Thymus (tissue), 14 donors: ENCODE results near the gene SEMA3F. TPM values are rescaled to one million over a fixed set of nuclear protein-coding genes. Genes with fewer than 3 reads are reported as not detected.

Experiments used
- DNase-seq, 9 donors: peaks; one replicate each; pipeline ENCODE4 v3.0.0-alpha.2; 2013; ENCODE audit warnings: low spot score in 9 of 9, low read depth in 6 of 9, missing footprints in 1 of 9
- H3K27ac ChIP-seq, 2 donors: one replicate each; pipeline ENCODE4 v1.5.1; 2013; ENCODE audit warnings: control low read depth in 1 of 2, low read depth in 1 of 2, low read length in 1 of 2, mild to moderate bottlenecking in 1 of 2, moderate library complexity in 1 of 2
- H3K27me3 ChIP-seq, 2 donors: one replicate each; pipeline ENCODE4 v1.5.1; 2013; ENCODE audit warnings: low read length in 1 of 2; ENCODE audit not compliant: control insufficient read depth in 2 of 2, insufficient read depth in 1 of 2
- H3K36me3 ChIP-seq, 2 donors: one replicate each; pipeline ENCODE4 v1.5.1; 2013; ENCODE audit warnings: low read length in 1 of 2, mild to moderate bottlenecking in 1 of 2, moderate library complexity in 1 of 2; ENCODE audit not compliant: control insufficient read depth in 2 of 2, insufficient read depth in 2 of 2
- H3K4me1 ChIP-seq, 2 donors: one replicate each; pipeline ENCODE4 v1.5.1; 2013; ENCODE audit warnings: low read length in 2 of 2; ENCODE audit not compliant: control insufficient read depth in 2 of 2, insufficient read depth in 2 of 2
- H3K4me3 ChIP-seq, 2 donors: one replicate each; pipeline ENCODE4 v1.5.1; 2013; ENCODE audit warnings: low read length in 2 of 2, control low read depth in 1 of 2, mild to moderate bottlenecking in 1 of 2
- H3K9me3 ChIP-seq, 2 donors: one replicate each; pipeline ENCODE4 v1.5.1; 2013; ENCODE audit warnings: low read length in 1 of 2, mild to moderate bottlenecking in 1 of 2; ENCODE audit not compliant: control insufficient read depth in 2 of 2, insufficient read depth in 1 of 2
- WGBS: extraction: QIAGEN DNeasy Blood & Tissue Kit; methylation state at CpG from one replicate; pipeline ENCODE4 v1.1.7; 2013; 5-methylcytosine and 5-hydroxymethylcytosine counted together
- long read RNA-seq, 10 donors: transcript quantifications; one replicate each; lab custom pipeline, GENCODE V29; 2026
- polyA plus RNA-seq: library from polyadenylated mRNA; stranded (reverse); fragments of 200-250 nt; gene quantifications from one replicate; pipeline ENCODE4 v1.2.3, GENCODE V29; 2013
- total RNA-seq: library from RNA; stranded (reverse); fragments of 120-200 nt; gene quantifications from one replicate; pipeline ENCODE4 v1.2.4, GENCODE V29; 2013
- donor health status: healthy.

Gene SEMA3F
- total RNA-seq (4.4 TPM), polyA plus RNA-seq (19.7 TPM)
- long read RNA-seq, donor 1 = 0 reads
- long read RNA-seq, donor 2, partial matches to known transcripts = 0 of 1 reads
- long read RNA-seq, donor 2, other reads (novel, unspliced or antisense) = 0 of 1 reads
- long read RNA-seq, donor 3, partial matches to known transcripts = 0 of 1 reads
- long read RNA-seq, donor 3, other reads (novel, unspliced or antisense) = 0 of 1 reads
- long read RNA-seq, donor 4, partial matches to known transcripts = 0 of 1 reads
- long read RNA-seq, donor 4, other reads (novel, unspliced or antisense) = 0 of 1 reads
- long read RNA-seq, donor 5, partial matches to known transcripts = 0 of 1 reads
- long read RNA-seq, donor 5, other reads (novel, unspliced or antisense) = 0 of 1 reads
- long read RNA-seq, donor 6, partial matches to known transcripts = 0 of 1 reads
- long read RNA-seq, donor 6, other reads (novel, unspliced or antisense) = 0 of 1 reads
- long read RNA-seq, donor 7 = 0 reads
- long read RNA-seq, donor 8, partial matches to known transcripts = 0 of 1 reads
- long read RNA-seq, donor 8, other reads (novel, unspliced or antisense) = 0 of 1 reads
- long read RNA-seq, donor 9, partial matches to known transcripts = 0 of 1 reads
- long read RNA-seq, donor 9, other reads (novel, unspliced or antisense) = 0 of 1 reads
- long read RNA-seq, donor 10 = 0 reads

DNA sequence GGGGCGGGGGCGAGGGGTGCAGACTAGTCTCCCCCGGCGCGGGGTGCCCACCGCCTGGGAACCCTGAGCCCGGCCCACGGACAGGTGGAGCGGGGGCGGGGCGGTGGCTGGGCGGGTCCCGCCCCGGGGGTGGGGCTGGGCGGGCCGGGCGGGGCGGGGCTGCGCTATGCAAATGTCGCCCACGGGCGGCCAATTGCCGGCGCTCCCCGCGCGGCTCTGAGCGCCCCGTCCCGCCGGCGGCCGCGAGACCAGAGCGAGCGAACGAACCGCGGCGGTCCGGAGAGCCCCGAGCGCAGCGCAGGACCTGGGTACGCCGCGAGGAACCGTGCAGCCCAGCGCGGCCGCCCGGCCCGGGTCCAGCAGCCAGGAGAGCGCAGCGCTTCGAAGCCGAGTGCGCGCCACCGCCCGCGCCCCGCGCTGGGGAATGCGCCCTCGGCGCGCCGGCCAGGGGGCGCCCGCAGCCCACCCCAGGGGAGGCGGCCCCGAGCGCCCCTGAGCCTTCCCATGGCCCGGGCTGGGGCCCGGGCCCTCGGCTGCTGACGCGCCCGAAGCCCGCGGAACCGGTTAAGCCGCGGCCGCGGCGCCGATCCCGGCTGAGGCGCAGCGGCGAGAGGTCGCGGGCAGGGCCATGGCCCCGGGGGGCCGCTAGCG is at the start of gene SEMA3F:
Gene SEMA3F (plus strand): TSS at position 485 of the 651 bp plus-strand sequence. CDS start 4,299 bp downstream, outside the sequence.
- Histone ChIP-seq H3K27ac (no peak within 1 kb of the TSS), H3K4me1 (peaks cover 11 to 63% of the 10 kb centered on the region in 2 donors), H3K9me3 (no peaks in the 10 kb centered on the region), H3K4me3 (peak within 1 kb of the TSS; percentile 25 to 64), H3K27me3 (peaks cover 25 to 56% of the 10 kb centered on the region in 2 donors), H3K36me3 (no peaks in the 10 kb centered on the region)
- peak in 8 of 9 donors; percentile 30 to 86 (median 64) for DNase-seq
- WGBS = under 1% methylated on average over 98 of the region's 98 CpGs

DNA sequence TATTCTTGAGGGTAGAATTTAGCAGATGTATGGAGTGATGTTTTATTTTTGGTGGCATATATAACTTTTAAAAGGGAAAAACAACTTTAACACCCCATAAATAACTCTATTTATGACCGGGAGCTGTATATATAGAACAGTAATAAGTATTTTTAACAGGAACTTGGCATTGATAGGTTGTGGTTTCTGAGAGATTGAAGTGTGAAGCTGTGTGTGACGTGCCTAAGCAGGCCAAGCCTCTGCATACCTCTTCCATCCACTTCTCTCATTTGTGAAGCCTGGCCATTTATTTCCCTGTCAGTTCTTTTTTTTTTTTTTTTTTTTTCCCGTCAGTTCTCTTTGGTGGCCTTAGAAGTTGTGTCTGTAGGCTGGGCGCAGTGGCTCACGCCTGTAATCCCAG is 43.4 kb upstream of the SEMA3F start:
- no peak for DNase-seq
- no peak overlapping the region for H3K4me3 ChIP-seq
- 94% methylated on average over 5 of the region's 5 CpGs for WGBS

DNA sequence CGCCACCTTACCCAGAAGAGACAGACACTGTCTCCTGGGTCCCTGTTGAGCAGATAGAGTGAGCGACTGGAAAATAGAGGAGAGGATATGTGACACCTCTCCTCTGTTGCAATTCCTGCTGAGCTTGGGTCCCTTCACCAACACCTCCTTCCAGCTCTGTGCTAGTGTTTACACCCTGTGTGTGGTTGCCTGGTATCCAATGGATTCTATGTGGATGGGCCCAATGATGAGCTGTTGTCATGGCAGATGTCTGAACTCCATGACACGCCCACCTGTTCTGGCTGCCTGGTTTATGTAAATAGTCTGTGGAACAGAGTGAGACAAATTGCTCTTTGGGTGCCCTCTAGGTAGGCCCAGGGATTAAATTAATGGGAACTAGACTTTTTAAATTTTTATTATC is 42.7 kb upstream of the SEMA3F start:
- no peaks in the 10 kb centered on the region for H3K4me1 ChIP-seq
- 97% methylated on average over 3 of the region's 3 CpGs for WGBS
- no peak overlapping the region for H3K27ac ChIP-seq
- H3K36me3 ChIP-seq = peaks cover 94 to 96% of the 10 kb centered on the region in 2 donors
- no peak overlapping the region for H3K4me3 ChIP-seq
- H3K9me3 ChIP-seq = no peaks in the 10 kb centered on the region
- DNase-seq = no peak
- H3K27me3 ChIP-seq = no peaks in the 10 kb centered on the region

More for the DNA sequence above, 43.4 kb upstream of the SEMA3F start:
- Histone ChIP-seq H3K4me1 (no peaks in the 10 kb centered on the region), H3K27me3 (no peaks in the 10 kb centered on the region), H3K9me3 (no peaks in the 10 kb centered on the region), H3K27ac (no peak overlapping the region), H3K36me3 (peaks cover 94 to 96% of the 10 kb centered on the region in 2 donors)

DNA sequence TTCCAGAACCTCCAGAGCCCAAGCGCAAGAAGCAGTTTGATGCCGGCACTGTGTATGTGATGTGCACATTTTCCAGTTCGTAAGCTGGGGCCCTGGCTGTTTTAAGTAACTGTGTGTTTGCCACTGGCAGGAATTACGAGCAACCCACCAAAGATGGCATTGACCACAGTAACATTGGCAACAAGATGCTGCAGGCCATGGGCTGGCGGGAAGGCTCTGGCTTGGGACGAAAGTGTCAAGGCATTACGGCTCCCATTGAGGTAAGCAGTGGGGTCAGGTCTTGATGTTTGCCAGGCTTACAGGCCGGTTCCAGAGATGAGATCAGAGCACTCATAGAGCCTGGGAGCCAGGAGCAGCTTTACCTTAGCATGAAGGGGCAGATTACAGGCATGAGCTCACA is 38.0 kb upstream of the SEMA3F start:
- no peak overlapping the region for H3K4me3 ChIP-seq
- H3K27me3 ChIP-seq = no peaks in the 10 kb centered on the region
- H3K9me3 ChIP-seq = no peaks in the 10 kb centered on the region
- peaks cover 0 to 2% of the 10 kb centered on the region in 2 donors for H3K4me1 ChIP-seq
- H3K27ac ChIP-seq = no peak overlapping the region
- no peak for DNase-seq
- 97% methylated on average over 8 of the region's 8 CpGs for WGBS
- peaks cover 86 to 100% of the 10 kb centered on the region in 2 donors for H3K36me3 ChIP-seq

DNA sequence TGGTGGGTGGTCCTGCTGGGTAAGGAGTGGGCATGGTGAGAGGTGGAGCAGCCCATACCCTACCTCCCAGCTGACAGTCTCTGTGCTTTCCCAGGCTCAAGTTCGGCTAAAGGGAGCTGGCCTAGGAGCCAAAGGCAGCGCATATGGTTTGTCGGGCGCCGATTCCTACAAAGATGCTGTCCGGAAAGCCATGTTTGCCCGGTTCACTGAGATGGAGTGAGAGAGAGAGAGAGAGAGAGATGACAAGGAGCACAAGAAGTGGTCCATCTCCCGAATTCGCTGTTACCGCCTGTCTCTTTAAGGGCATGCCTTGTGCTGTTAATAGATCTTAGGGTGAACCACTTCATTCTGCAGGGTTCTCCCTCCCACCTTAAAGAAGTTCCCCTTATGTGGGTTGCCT is 36.9 kb upstream of the SEMA3F start:
- 97% methylated on average over 10 of the region's 10 CpGs for WGBS
- Histone ChIP-seq H3K36me3 (peaks cover 86 to 94% of the 10 kb centered on the region in 2 donors), H3K27ac (no peak overlapping the region), H3K4me1 (peaks cover 0 to 2% of the 10 kb centered on the region in 2 donors), H3K27me3 (no peaks in the 10 kb centered on the region), H3K9me3 (no peaks in the 10 kb centered on the region), H3K4me3 (no peak overlapping the region)
- no peak for DNase-seq

DNA sequence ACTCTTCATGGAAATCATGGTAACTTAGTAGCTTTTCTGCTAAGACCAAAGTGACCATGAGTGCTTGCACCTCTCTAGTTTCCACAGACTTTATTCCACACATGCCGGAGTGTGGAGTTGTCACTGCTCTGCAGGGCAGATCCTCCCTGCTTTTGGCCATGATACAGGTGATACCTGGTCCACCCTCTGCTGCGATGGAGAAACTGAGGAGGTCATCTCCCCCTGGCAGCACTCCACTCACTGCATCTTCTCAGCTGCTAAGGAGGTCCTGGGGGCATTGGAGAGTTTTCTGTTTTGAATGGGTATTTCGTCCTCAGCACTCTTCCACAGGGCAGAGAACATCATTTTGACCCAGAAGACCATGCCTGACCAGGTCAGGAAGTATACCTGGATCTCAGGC is 35.3 kb upstream of the SEMA3F start:
- peaks cover 74 to 78% of the 10 kb centered on the region in 2 donors for H3K36me3 ChIP-seq

DNA sequence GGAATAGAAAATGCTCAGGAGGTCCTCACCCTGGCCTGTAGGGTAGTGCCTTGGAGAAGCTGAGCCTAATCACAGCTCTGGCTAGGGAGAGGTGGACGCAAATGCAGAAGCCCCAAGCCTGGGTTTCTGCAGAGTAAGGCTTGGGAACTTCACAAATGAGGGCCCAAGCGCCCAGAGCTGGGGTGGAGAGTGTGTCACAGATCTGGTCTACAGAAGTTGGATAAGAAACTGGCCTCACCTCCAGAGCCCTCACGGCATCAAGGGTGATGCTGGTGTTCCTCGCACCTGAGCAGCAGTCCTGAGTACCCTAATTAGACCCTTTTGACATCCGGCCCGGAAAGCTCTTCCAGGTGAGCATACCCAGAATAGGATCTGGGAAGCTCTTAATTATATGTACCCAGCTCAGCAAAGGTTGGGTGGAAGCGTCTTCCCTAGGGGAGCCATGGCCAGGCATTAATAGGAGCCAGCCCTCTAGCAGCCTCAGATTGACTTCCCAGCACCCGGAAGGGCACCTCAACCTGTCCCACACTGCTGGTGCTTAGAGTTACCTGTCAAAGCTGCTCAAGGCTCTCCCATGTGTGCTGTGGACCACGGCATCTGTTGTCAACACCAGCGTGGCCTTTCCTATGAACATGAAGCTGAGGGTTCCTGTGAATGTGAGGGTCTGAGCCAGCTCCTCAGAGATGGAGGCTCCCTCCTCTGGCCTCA is 34.6 kb upstream of the SEMA3F start:
- Histone ChIP-seq H3K36me3 (peaks cover 66 to 71% of the 10 kb centered on the region in 2 donors), H3K27ac (no peak overlapping the region), H3K4me1 (peaks cover 0 to 5% of the 10 kb centered on the region in 2 donors), H3K9me3 (no peaks in the 10 kb centered on the region), H3K27me3 (no peaks in the 10 kb centered on the region), H3K4me3 (no peak overlapping the region)
- DNase-seq = no peak
- WGBS = 96% methylated on average over 10 of the region's 10 CpGs

More for the DNA sequence above, 35.3 kb upstream of the SEMA3F start:
- H3K9me3 ChIP-seq = no peaks in the 10 kb centered on the region
- no peaks in the 10 kb centered on the region for H3K27me3 ChIP-seq
- no peak overlapping the region for H3K27ac ChIP-seq
- WGBS = 96% methylated on average over 3 of the region's 3 CpGs
- no peak overlapping the region for H3K4me3 ChIP-seq
- H3K4me1 ChIP-seq = peaks cover 0 to 5% of the 10 kb centered on the region in 2 donors
- no peak for DNase-seq

DNA sequence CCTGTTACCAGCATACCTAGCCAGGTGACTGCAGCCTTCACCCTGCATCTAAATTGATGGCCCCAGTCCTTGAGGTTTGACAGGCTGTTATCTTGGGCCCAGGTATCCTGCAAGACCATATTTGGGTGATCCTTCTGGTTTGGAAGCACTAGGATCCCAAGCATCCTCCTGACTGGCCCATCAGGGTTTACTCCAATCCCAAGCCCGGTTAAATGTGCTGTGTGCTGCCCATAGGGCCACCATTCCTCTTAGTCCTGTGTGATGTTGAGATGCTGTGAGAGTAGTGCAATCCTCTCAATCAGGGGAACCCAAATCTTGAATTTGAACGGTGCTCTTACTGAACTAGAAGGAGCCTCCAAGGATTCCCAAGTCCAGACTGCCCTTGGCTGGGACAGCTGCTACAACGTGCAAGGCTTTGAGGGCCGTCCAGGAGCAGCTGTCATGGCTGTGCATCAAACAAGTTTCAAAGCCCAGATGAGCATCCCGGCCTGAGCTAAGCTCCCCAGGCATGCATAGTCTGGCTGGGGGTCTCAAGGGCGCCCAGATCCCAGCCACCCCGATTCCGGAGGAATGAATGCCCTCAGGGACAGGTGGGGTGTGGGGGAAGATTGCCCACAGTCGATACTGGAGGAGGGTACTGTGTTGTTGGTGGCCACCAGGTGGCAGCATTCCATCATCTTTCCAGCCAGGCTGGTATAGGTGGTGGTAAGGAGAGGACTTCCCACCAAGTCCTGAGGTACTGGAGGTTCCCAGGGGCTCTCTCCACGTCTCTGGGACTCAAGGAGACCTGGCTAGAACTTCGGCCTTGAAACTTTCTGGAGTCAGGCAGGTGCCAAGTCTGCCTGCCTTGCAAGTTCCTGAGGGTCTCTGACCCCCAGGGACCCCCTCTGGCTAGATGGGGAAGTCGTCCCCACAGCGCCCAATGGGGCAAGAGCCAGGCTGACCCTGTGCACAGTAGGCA is 33.8 kb upstream of the SEMA3F start:
- Histone ChIP-seq H3K27me3 (no peaks in the 10 kb centered on the region), H3K36me3 (peaks cover 58 to 63% of the 10 kb centered on the region in 2 donors), H3K9me3 (no peaks in the 10 kb centered on the region), H3K4me1 (peaks cover 0 to 9% of the 10 kb centered on the region in 2 donors), H3K27ac (no peak overlapping the region), H3K4me3 (no peak overlapping the region)
- WGBS = 53% methylated on average over 13 of the region's 13 CpGs
- peak; percentile 30 to 84 (median 68) for DNase-seq
